ENCODE results near the gene PTPRD. TPM values are rescaled to one million over a fixed set of nuclear protein-coding genes. Genes with fewer than 3 reads are reported as not detected.

The PTPRD gene
- total and polyA plus RNA-seq, 9 of the 15 experiments (the other 6 are each of a cell fraction or from before 2014, with no cell fraction given), result 0.11 TPM; not detected in 8

- no peak for FAIRE-seq
Observed at GRCh38 chr9:10050016-10050415, 562.8 kb downstream of the PTPRD start.

More at GRCh38 chr9:10050016-10050415, 562.8 kb downstream of the PTPRD start:
- no peaks in the 10 kb centered on the region for H3K36me3 ChIP-seq (ENCODE audit: control insufficient read depth, insufficient read depth, low read length)
- H3K79me2 ChIP-seq (ENCODE audit: control insufficient read depth, insufficient read depth, low read length), result no peaks in the 10 kb centered on the region
- intact Hi-C loops (cut with micrococcal nuclease) (no loop called here), in situ Hi-C loops (cut with MboI) (no loop called here)
- H3K9me1 ChIP-seq (ENCODE audit: control insufficient read depth, insufficient read depth, low read length), result no peaks in the 10 kb centered on the region
- ATAC-seq, result no peak
- DNase-seq (ENCODE audit: extremely low read depth in 1 of 4, low spot score in 3 of 4), result no peak
- no peaks in the 10 kb centered on the region for H3K27me3 ChIP-seq (ENCODE audit: control insufficient read depth in 2 of 2, insufficient read depth in 2 of 2, low read length in 2 of 2)
- ChIA-PET CTCF (ENCODE audit: low intra/inter-chr PET ratio) (no interaction called here), POLR2A (no interaction called here)
- no peak overlapping the region for H2AFZ ChIP-seq (ENCODE audit: low read depth, low read length)
- WGBS (ENCODE audit: insufficient coverage, low coverage, missing lambda C conversion rate), result 4% methylated on average over 4 of the region's 4 CpGs
- H3K27ac ChIP-seq (ENCODE audit: extremely low read depth, low read depth, low read length), result no peak overlapping the region
- no peak overlapping the region for H3K4me2 ChIP-seq (ENCODE audit: insufficient read depth, low read length)
- BruUV-seq (replicated peaks), result no TSS peak
- H3K9ac ChIP-seq (ENCODE audit: insufficient read depth in 1 of 2, low read depth in 2 of 2, low read length in 2 of 2), result no peak overlapping the region
- H3K4me1 ChIP-seq (replicated peaks in 1 of 2; ENCODE audit: control insufficient read depth in 2 of 2, insufficient read depth in 2 of 2, low read length in 2 of 2), result no peaks in the 10 kb centered on the region
- no peaks in the 10 kb centered on the region for H3K9me3 ChIP-seq (replicated peaks; ENCODE audit: control insufficient read depth, insufficient read depth, low read depth, low read length)
- no peak overlapping the region for H3K4me3 ChIP-seq
- TF ChIP-seq FOXA3 (CRISPR knock-in tag; conservative IDR thresholded peaks at IDR 0.05 in 1 of 2, IDR thresholded peaks at IDR 0.05 in 1 of 2) (no peak), ZNF217 (CRISPR knock-in tag; IDR thresholded peaks at IDR 0.05) (no peak), CCNT2 (IDR thresholded peaks at IDR 0.05; ENCODE audit: borderline replicate concordance, extremely low read depth, insufficient read length, low read depth, low read length) (no peak), ZSCAN29 (IDR thresholded peaks at IDR 0.05) (no peak), TEAD4 (IDR thresholded peaks at IDR 0.05; ENCODE audit: low read length) (no peak), TEAD4 (CRISPR knock-in tag; IDR thresholded peaks at IDR 0.05; ENCODE audit: borderline replicate concordance) (no peak), HDGF (IDR thresholded peaks at IDR 0.05) (no peak), ZBTB43 (CRISPR knock-in tag; IDR thresholded peaks at IDR 0.05) (no peak), NR4A1 (CRISPR knock-in tag; IDR thresholded peaks at IDR 0.05) (no peak), NR4A1 (tag; IDR thresholded peaks at IDR 0.05) (no peak), RBM22 (IDR thresholded peaks at IDR 0.05; ENCODE audit: low read depth, low read length, poor library complexity, severe bottlenecking) (no peak)
- no peaks in the 10 kb centered on the region for H4K20me1 ChIP-seq (replicated peaks; ENCODE audit: control insufficient read depth, insufficient read depth, low read length)
